CD4-positive, alpha-beta T cell treated with Interleukin-17A for 1 hour (primary cell): ENCODE results near the gene TNFAIP2.

Experiments used
- DNase-seq: peaks from one replicate; pipeline ENCODE4 v3.0.0-alpha.2; 2020

TNFAIP2 gene

GRCh38 chr14:103123634-103124500, 606 bp downstream of the TNFAIP2 start:
- DNase-seq, result no peak

GRCh38 chr14:103124501-103125001, 1.3 kb downstream of the TNFAIP2 start:
- no peak for DNase-seq

GRCh38 chr14:103125098-103126070, 2.1 kb downstream of the TNFAIP2 start:
- no peak for DNase-seq

DNA sequence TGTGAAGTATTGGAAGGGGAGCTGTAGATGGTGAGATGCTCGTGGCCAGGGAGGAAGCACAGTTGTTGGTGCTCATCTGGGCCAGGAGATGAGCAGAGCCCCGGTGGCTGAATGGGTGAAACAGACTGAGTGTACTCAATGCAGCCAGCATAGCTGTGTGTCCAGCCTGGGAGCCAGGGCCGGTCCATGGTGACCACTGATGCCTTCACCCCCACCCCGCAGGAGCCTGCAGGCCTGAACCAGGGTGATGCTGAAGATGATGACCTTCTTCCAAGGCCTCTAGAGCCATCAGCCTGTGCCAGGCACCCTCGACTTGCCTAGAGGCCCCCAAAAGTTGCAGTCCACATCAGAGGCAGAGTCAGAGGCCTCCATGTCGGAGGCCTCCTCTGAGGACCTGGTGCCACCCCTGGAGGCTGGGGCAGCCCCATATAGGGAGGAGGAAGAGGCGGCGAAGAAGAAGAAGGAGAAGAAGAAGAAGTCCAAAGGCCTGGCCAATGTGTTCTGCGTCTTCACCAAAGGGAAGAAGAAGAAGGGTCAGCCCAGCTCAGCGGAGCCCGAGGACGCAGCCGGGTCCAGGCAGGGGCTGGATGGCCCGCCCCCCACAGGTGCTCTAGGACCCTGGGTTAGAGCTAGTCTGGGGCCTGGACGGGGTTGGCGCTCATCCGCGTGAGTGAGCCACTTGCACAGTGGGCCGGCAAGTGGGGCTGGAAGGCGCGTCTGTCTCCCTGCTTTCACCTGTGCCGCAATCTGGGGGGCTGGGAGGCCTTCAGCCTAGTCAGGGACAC, 3.0 kb downstream of the TNFAIP2 start:
- DNase-seq, result no peak

- DNase-seq, result no peak
Measured at GRCh38 chr14:103126873-103127304, 3.6 kb downstream of the TNFAIP2 start.

DNA sequence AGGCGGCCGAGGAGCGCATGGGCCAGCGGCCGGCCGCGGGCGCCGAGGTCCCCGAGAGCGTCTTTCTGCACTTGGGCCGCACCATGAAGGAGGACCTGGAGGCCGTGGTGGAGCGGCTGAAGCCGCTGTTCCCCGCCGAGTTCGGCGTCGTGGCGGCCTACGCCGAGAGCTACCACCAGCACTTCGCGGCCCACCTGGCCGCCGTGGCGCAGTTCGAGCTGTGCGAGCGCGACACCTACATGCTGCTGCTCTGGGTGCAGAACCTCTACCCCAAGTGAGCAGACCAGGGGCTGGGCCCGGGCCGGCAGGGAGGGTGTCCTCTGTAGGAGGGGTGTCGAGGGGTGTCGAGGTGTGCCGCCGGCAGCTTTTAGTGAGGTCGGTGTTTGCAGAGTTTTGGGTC, 4.1 kb downstream of the TNFAIP2 start:
- no peak for DNase-seq

GRCh38 chr14:103127861-103128598, 4.8 kb downstream of the TNFAIP2 start:
- DNase-seq, result no peak

GRCh38 chr14:103128631-103129300, 5.5 kb downstream of the TNFAIP2 start:
- DNase-seq, result no peak

DNA sequence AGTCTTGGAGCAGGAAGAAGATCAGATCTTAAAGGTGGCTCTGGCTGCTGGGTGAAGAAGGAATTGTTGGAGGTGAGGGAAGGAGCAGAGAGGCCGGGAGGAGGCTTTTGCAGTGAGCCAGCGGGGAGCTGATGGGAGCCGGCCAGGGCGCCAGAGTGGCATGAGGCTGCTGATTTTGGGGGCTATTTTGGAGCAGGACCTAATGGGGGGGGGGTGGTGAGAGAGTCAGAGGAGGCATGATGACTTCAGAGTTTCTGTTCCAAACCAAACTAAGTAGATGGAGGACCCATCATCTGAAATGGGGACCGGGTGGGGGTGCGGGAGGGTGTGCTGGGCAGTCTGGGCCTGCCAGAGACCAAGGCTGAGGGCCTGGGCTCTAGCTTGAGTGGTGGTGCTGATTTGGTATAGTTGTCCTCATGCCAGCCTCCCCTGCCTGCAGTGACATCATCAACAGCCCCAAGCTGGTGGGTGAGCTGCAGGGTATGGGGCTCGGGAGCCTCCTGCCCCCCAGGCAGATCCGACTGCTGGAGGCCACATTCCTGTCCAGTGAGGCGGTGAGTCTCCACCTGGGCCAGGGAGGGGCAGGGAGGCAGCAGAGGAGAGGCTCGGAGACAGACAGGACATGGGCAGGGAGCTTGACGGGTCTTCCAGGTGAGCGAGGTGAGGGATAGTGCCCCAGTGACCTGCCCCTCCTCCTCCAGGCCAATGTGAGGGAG, 6.2 kb downstream of the TNFAIP2 start:
- DNase-seq, result no peak

DNA sequence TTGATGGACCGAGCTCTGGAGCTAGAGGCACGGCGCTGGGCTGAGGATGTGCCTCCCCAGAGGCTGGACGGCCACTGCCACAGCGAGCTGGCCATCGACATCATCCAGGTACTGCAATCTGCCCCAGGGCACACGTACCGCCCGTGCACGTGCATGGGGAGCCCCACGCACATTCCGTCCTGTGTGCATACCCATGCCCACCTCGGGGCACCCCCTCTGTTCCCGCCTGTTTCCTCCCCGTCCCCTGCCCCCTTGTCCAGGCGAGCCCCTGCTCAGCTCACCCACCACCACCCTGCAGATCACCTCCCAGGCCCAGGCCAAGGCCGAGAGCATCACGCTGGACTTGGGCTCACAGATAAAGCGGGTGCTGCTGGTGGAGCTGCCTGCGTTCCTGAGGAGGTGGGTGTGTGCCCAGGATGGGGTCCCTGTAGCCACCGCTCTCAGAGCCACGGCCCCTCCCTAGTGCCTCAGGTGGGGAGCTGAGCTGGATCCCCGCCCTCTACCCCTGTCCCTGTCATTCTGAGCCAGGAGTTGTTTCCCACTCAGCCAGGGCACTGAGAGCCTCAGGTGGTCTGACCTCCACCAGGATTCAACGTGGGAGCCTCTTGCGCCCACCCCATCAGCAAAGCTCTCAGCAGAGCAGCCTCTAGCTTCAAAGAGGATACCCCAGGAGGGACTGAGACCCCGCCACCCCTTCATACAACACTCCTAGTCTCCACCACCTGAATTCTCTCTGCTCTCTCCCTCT, 6.9 kb downstream of the TNFAIP2 start:
- no peak for DNase-seq

- DNase-seq, result no peak
Measured at GRCh38 chr14:103130965-103131364, 7.7 kb downstream of the TNFAIP2 start.

DNA sequence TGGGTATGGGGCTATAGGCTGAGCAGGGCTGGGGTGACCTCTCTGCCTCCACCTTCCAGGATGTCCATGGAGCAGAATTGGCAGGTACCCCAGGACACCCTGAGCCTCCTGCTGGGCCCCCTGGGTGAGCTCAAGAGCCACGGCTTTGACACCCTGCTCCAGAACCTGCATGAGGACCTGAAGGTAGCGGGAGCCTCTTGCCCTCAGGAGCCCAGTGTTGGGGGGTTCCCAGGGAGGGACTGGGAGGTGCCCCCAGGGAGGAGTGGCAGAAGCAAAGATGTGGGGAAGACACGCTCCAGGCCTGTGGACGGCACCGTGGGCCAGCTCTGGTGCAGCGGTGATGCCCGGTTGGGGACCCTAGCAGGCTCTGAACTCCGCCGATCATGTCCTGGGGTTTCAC, 8.3 kb downstream of the TNFAIP2 start:
- no peak for DNase-seq

- no peak for DNase-seq
Measured at GRCh38 chr14:103132381-103133209, 9.3 kb downstream of the TNFAIP2 start.

DNA sequence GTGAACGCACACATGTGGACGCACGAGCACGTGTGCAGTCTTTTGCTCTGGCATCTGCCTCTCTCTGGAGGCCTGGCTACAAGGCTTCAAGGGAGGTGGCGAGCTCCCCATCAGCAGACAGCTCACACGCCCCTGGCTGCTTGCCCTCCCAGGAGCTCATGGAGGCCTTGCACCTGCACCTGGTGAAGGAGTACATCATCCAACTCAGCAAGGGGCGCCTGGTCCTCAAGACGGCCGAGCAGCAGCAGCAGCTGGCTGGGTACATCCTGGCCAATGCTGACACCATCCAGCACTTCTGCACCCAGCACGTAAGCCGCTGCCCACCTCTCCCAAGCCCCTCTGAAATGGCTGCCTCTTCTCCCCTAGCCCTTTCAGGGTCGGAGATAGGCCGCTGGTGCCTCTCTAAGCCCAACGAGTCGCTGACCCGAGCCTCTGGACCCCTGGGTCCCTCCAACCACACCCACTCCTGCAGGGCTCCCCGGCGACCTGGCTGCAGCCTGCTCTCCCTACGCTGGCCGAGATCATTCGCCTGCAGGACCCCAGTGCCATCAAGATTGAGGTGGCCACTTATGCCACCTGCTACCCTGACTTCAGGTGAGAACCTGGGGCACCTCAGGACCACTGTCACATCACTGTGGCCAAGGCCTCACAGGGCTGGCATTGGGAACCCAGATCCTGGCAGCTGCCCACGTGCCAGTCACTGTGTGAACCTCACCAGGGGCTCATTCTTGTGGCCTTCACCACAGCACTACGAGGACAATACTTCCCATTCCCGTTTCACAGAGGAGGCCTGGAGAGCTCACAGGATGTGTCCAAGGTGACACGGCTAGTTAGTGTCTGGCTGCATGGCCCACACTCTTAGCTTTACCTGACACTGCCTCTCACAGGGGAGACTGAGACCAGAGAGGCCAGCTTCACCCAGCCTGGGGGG, 10.2 kb downstream of the TNFAIP2 start:
- DNase-seq, result no peak

DNA sequence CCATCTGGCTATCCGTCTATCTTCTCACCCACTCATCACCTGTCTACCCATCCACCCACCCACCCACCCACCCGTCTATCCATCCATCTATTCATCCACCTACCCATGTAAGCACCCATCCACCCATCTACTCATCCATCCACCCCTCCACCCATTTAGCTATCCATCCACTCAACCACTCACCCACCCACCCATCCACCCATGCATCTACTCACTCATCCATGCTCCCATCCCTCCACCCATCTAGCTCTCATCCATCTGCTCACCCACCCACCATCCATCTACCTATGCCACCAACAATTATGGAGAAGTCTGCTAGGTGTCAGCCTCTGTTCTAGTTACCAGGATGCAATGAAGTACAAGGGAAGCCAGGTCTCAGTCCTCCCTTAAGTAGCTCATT, 11.1 kb downstream of the TNFAIP2 start:
- no peak for DNase-seq

GRCh38 chr14:103134919-103135318, 11.7 kb downstream of the TNFAIP2 start:
- no peak for DNase-seq

DNA sequence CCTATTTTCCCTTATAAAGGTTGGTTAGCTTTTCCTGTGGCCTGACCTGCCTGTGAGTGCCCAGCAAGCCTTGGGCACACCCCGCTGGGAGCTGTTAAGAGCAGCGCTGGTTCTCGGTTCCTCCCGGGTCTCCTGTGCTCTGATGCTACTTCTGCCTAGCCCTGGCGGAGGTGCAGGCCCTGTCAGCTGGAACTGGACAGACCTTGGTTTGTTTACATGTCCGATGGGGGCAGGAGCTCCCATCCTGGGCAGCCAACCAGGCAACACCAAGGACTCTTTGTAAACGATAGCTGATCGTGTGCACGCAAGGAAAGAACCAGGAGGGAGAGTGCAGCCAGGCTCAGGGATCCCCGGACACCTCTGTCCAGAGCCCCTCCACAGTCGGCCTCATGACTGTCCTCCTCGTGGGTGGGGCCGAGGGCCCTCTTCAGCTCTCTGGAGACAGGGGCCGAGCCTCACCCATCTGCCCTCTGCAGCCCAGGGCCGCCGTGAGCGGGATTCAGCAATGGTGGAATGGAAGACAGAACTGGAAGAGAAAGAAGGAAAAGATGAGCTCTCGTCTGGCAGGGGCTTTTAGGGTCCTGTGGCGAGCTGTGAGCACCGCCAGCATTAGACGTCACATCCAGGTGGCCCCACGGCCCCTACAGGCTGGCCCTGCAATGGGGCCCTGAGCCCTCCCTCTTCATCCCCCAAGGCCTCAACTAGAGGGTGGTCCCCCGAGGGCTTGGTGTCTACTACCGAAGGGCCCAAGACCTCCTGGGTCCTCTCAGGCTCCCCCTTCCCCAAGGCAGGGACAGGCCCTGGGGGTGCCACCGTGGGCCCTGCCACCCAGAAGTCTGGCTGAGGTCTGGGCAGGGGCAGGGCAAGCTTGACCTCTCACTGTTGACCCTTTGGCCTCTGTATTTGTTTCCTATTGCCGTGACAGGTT, 12.3 kb downstream of the TNFAIP2 start:
- no peak for DNase-seq
